DND-41 (cell line): Measurements from ENCODE around the gene G6PD.

Experiments used
- ATAC-seq: fragments of 200-7000 bp; cut with Tn5 transposase; 3 replicates; pipeline ENCODE4 v1.9.1; 2021; ENCODE audit warnings: low read depth; ENCODE audit not compliant: insufficient read depth
- DNase-seq: peaks from one replicate; pipeline ENCODE4 v3.0.0-alpha.2; 2020
- H2AFZ ChIP-seq: 2 replicates; pipeline ENCODE4 v1.6.0; 2012; ENCODE audit warnings: low read depth, low read length
- H3K27ac ChIP-seq: 2 replicates; pipeline ENCODE4 v1.5.1; 2012; ENCODE audit warnings: low read length, inconsistent platforms
- H3K27me3 ChIP-seq: fragments of 200-600 bp; sonication (generic); 2 replicates; pipeline ENCODE4 v1.6.0; 2012; ENCODE audit warnings: low read length, mild to moderate bottlenecking, inconsistent platforms; ENCODE audit not compliant: insufficient read depth, poor library complexity
- H3K36me3 ChIP-seq: 2 replicates; pipeline ENCODE4 v1.5.1; 2012; ENCODE audit warnings: low read length, inconsistent platforms; ENCODE audit not compliant: insufficient read depth
- H3K4me1 ChIP-seq: 2 replicates; pipeline ENCODE4 v1.5.1; 2012; ENCODE audit warnings: mild to moderate bottlenecking, low read length; ENCODE audit not compliant: insufficient read depth
- H3K4me2 ChIP-seq: 2 replicates; pipeline ENCODE4 v1.6.0; 2012; ENCODE audit warnings: mild to moderate bottlenecking, moderate library complexity, low read length, inconsistent platforms; ENCODE audit not compliant: insufficient read depth
- H3K4me3 ChIP-seq, 2 experiments: fragments of 200-600 bp in 1 of 2; shearing (Covaris generic) in 1 of 2; 2 replicates each; pipeline ENCODE4 v1.5.1; 2012 to 2016; ENCODE audit warnings: inconsistent platforms in 2 of 2, low read length in 2 of 2, mild to moderate bottlenecking in 2 of 2, low read depth in 1 of 2, moderate library complexity in 1 of 2
- H3K79me2 ChIP-seq: 2 replicates; pipeline ENCODE4 v1.6.0; 2012; ENCODE audit warnings: low read length, inconsistent platforms; ENCODE audit not compliant: insufficient read depth
- H3K9ac ChIP-seq: 2 replicates; pipeline ENCODE4 v1.6.0; 2012; ENCODE audit warnings: low read depth, mild to moderate bottlenecking, inconsistent platforms, low read length, moderate library complexity
- H3K9me3 ChIP-seq: 2 replicates; pipeline ENCODE4 v1.5.1; 2012; ENCODE audit warnings: low read length, moderate library complexity, mild to moderate bottlenecking, inconsistent platforms; ENCODE audit not compliant: insufficient read depth, severe bottlenecking
- H4K20me1 ChIP-seq: 2 replicates; pipeline ENCODE4 v1.6.0; 2012; ENCODE audit warnings: low read length; ENCODE audit not compliant: insufficient read depth
- EZH2 ChIP-seq: IDR thresholded peaks from 3 replicates; pipeline ENCODE4 v1.6.1; 2012; ENCODE audit warnings: borderline replicate concordance, low read depth, mild to moderate bottlenecking, moderate library complexity, low read length, inconsistent platforms; ENCODE audit not compliant: severe bottlenecking
- TF ChIP-seq, protein P1 (sequence below): IDR thresholded peaks from 2 replicates; pipeline ENCODE4 v1.5.1; 2012; ENCODE audit warnings: borderline replicate concordance, low read length, moderate library complexity, mild to moderate bottlenecking; ENCODE audit not compliant: poor library complexity, severe bottlenecking; ENCODE audit errors: extremely low read depth

The G6PD gene

DNA sequence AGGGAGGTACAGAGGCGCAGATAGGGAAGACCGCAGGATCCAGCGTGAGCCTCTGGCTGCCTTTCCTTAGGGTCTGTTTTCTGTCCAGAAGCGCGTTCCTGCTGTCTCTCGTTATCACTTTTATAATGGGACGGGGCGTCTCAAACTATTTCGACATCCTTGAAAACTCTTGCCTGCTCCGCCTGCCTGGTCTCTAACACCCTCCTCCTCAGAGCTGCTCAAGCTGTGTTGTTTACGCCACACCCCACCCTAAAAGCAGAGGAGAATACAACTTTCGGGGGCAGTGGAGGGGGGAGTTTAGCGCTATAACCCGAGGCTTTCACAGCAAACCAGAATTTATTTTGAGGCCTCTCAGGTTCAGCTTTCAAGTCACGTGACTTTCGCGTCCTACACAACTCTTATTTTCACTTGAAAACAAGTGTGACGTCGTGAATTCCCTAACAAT, 30.0 kb downstream of the G6PD start:
- H3K9me3 ChIP-seq = no peaks in the 10 kb centered on the region
- H3K27ac ChIP-seq = peak overlapping the region; percentile 89
- H3K79me2 ChIP-seq = peaks cover 11% of the 10 kb centered on the region
- ATAC-seq (peak; percentile 2; the same call in 1 of the 3 replicates), DNase-seq (no peak)
- H3K9ac ChIP-seq = peak overlapping the region; percentile 68
- H4K20me1 ChIP-seq = no peaks in the 10 kb centered on the region
- TF ChIP-seq EZH2 = no peak
- TF ChIP-seq, protein P1, sequence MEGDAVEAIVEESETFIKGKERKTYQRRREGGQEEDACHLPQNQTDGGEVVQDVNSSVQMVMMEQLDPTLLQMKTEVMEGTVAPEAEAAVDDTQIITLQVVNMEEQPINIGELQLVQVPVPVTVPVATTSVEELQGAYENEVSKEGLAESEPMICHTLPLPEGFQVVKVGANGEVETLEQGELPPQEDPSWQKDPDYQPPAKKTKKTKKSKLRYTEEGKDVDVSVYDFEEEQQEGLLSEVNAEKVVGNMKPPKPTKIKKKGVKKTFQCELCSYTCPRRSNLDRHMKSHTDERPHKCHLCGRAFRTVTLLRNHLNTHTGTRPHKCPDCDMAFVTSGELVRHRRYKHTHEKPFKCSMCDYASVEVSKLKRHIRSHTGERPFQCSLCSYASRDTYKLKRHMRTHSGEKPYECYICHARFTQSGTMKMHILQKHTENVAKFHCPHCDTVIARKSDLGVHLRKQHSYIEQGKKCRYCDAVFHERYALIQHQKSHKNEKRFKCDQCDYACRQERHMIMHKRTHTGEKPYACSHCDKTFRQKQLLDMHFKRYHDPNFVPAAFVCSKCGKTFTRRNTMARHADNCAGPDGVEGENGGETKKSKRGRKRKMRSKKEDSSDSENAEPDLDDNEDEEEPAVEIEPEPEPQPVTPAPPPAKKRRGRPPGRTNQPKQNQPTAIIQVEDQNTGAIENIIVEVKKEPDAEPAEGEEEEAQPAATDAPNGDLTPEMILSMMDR = no peak
- no peaks in the 10 kb centered on the region for H3K27me3 ChIP-seq
- H3K4me2 ChIP-seq = peak overlapping the region; percentile 89
- peak overlapping the region; percentile 26 to 69; a peak in 3 of 4 replicates for H3K4me3 ChIP-seq
- peaks cover 22% of the 10 kb centered on the region for H3K4me1 ChIP-seq
- H3K36me3 ChIP-seq = no peaks in the 10 kb centered on the region
- H2AFZ ChIP-seq = peak overlapping the region; percentile 94

DNA sequence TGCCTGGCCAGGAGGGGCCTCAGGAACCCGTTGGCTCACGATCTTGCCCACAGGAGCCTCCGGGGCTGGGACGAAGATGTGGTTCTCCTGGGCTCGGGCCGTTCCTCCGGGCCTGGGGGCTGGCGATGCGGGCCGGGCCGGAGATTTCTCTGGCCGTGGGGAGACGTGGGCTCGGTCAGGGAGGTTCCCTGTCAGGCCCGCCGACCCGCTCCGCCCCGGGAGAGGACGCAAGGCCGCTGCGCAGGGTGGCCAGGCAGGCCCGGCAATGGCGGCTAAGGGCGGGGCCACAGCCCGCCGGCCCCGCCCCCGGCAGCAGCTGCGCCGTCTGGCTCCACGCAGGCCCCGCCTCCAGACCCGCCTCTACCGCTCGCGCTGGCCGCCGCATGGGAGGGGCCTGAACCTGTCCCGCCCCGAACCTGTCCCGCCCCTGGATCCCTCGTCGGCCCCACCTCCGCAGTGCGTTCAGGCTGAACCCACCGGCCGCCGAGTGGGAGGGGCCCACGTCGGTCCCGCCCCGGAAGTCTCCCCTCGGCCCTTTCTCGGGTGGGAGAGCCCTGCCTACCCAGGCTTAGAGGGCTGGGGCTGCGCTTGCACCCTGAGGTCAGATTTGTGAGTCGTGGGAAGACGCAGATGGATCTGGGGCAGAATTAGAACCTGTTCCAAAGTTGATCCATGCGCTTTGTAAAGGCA, 30.5 kb downstream of the G6PD start, which contains the start of gene FAM3A:
Gene FAM3A, minus strand, starts transcription at position 267 of the 690 bp plus-strand sequence. CDS start 460 bp downstream, outside the sequence.
- H3K4me1 ChIP-seq = peaks cover 23% of the 10 kb centered on the region
- no peak for TF ChIP-seq EZH2
- TF ChIP-seq, protein P1 = no peak
- peak within 1 kb of the TSS; percentile 81 for H3K9ac ChIP-seq
- no peaks in the 10 kb centered on the region for H4K20me1 ChIP-seq
- H3K4me2 ChIP-seq = peak within 1 kb of the TSS; percentile 89
- no peaks in the 10 kb centered on the region for H3K27me3 ChIP-seq
- no peaks in the 10 kb centered on the region for H3K36me3 ChIP-seq
- no peaks in the 10 kb centered on the region for H3K9me3 ChIP-seq
- peaks cover 11% of the 10 kb centered on the region for H3K79me2 ChIP-seq
- peak within 1 kb of the TSS; percentile 89 for H3K27ac ChIP-seq
- peak within 1 kb of the TSS; percentile 94 for H2AFZ ChIP-seq
- DNase-seq = peak; percentile 93
- H3K4me3 ChIP-seq = peak within 1 kb of the TSS; percentile 52 to 84; a peak in 3 of 4 replicates
- ATAC-seq = peak; percentile 90

DNA sequence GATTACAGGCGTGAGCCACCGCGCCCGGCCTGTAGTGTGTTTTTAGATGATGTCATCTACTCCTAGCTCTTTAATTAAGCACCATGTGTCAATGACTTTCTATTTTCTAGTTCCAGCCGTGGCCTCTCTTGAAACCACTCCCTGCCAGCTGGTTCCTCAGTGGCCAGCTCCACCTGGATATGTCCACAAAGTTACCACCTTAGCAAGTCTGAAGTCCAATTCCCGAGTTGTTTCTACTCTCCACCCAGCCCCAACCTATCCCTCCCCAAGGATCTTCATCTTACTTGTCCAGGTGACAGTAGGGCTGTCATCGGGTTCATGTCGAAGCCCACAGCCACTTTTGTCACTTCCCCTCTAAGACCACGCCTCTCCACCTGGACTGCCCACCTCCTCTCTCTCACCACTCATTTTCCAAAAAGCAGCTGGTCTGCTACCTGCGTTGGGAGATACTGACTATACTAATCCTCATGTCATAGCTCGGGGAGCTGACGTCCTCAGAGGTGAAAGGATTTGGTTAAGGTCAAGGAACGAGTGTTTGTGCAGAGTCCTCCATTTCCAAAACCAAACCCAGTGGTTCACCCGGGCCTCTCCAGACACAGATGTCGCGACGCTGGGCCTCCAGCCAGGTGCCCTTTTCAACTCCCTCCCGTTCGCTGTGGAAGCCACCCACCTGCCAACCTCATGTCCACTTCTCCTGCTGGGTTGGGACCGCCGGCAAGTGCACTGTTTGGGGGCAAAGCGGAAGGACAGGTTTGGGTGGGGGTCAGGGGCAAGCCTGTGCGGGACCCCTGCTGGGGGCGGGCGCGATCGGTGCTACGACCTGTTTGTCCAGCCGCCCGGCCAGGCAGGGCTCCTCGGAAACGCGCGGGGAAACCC, 31.3 kb downstream of the G6PD start:
- H3K4me2 ChIP-seq = peak overlapping the region; percentile 85
- peak overlapping the region; percentile 52 to 84; a peak in 3 of 4 replicates for H3K4me3 ChIP-seq
- no peak for TF ChIP-seq EZH2
- TF ChIP-seq, protein P1 = no peak
- H3K79me2 ChIP-seq = peaks cover 11% of the 10 kb centered on the region
- no peaks in the 10 kb centered on the region for H3K36me3 ChIP-seq
- no peaks in the 10 kb centered on the region for H3K9me3 ChIP-seq
- H3K9ac ChIP-seq = peak overlapping the region; percentile 81
- ATAC-seq (peak; percentile 1; the same call in 1 of the 3 replicates), DNase-seq (no peak)
- peaks cover 23% of the 10 kb centered on the region for H3K4me1 ChIP-seq
- no peaks in the 10 kb centered on the region for H4K20me1 ChIP-seq
- H3K27ac ChIP-seq = peak overlapping the region; percentile 74
- no peaks in the 10 kb centered on the region for H3K27me3 ChIP-seq
- H2AFZ ChIP-seq = peak overlapping the region; percentile 67
